ENCODE results near the gene DOCK1.
A peak's percentile ranks its signal among the peaks of the same experiment; 100 is the strongest.
"Not testable (repeated sequence)": the region's sequence is repeated elsewhere in the genome, so short reads cannot be mapped to it uniquely, and the experiment has no call there.

Gene DOCK1

GRCh38 chr10:127278001-127278400 is 372.8 kb downstream of the DOCK1 start:
- no peak for DNase-seq (ENCODE audit: low spot score)

GRCh38 chr10:127279334-127279774 is 374.1 kb downstream of the DOCK1 start:
- no peak for DNase-seq (ENCODE audit: low spot score)

- DNase-seq (ENCODE audit: low spot score) = no peak
These were observed 375.2 kb downstream of the DOCK1 start for GRCh38 chr10:127280446-127280845.

- DNase-seq (ENCODE audit: low spot score) = no peak
These were observed 377.8 kb downstream of the DOCK1 start for GRCh38 chr10:127283017-127283416.

- DNase-seq (ENCODE audit: low spot score) = no peak
These were observed 378.3 kb downstream of the DOCK1 start for GRCh38 chr10:127283576-127283975.

- no peak for DNase-seq (ENCODE audit: low spot score)
These were observed 385.6 kb downstream of the DOCK1 start for GRCh38 chr10:127290850-127291249.

- no peak for DNase-seq (ENCODE audit: low spot score)
These were observed 386.1 kb downstream of the DOCK1 start for GRCh38 chr10:127291329-127291728.

GRCh38 chr10:127292888-127293287 is 387.7 kb downstream of the DOCK1 start:
- DNase-seq (ENCODE audit: low spot score) = no peak

GRCh38 chr10:127293640-127294039 is 388.4 kb downstream of the DOCK1 start:
- no peak for DNase-seq (ENCODE audit: low spot score)

GRCh38 chr10:127296696-127297095 is 391.5 kb downstream of the DOCK1 start:
- DNase-seq (ENCODE audit: low spot score) = no peak

- DNase-seq (ENCODE audit: low spot score) = peak; percentile 73
These were observed 393.2 kb downstream of the DOCK1 start for GRCh38 chr10:127298381-127298780.

GRCh38 chr10:127299192-127299591 is 394.0 kb downstream of the DOCK1 start:
- DNase-seq (ENCODE audit: low spot score) = not testable (repeated sequence)

GRCh38 chr10:127299956-127300689 is 394.9 kb downstream of the DOCK1 start:
- DNase-seq (ENCODE audit: low spot score) = no peak

- no peak for DNase-seq (ENCODE audit: low spot score)
These were observed 395.7 kb downstream of the DOCK1 start for GRCh38 chr10:127300868-127301321.

GRCh38 chr10:127302343-127302742 is 397.1 kb downstream of the DOCK1 start:
- DNase-seq (ENCODE audit: low spot score) = no peak

GRCh38 chr10:127303105-127303504 is 397.9 kb downstream of the DOCK1 start:
- no peak for DNase-seq (ENCODE audit: low spot score)

GRCh38 chr10:127303746-127304145 is 398.5 kb downstream of the DOCK1 start:
- no peak for DNase-seq (ENCODE audit: low spot score)

GRCh38 chr10:127306479-127306878 is 401.3 kb downstream of the DOCK1 start:
- no peak for DNase-seq (ENCODE audit: low spot score)

GRCh38 chr10:127307338-127307737 is 402.1 kb downstream of the DOCK1 start:
- DNase-seq (ENCODE audit: low spot score) = no peak

GRCh38 chr10:127308031-127308430 is 402.8 kb downstream of the DOCK1 start:
- DNase-seq (ENCODE audit: low spot score) = no peak

- DNase-seq (ENCODE audit: low spot score) = peak; percentile 28
These were observed 404.4 kb downstream of the DOCK1 start for GRCh38 chr10:127309619-127310018.

GRCh38 chr10:127310430-127310829 is 405.2 kb downstream of the DOCK1 start:
- DNase-seq (ENCODE audit: low spot score) = no peak

GRCh38 chr10:127310923-127311322 is 405.7 kb downstream of the DOCK1 start:
- no peak for DNase-seq (ENCODE audit: low spot score)
